ENCODE results near the gene PIH1D1. TPM values are rescaled to one million over a fixed set of nuclear protein-coding genes. Genes with fewer than 3 reads are reported as not detected.

Gene PIH1D1
- total RNA-seq, 1 donor from 2014 or later, result 78.8 TPM

- peaks cover 11% of the 10 kb centered on the region for H3K27me3 Mint-ChIP-seq (ENCODE audit: unreplicated experiment)
- no peak overlapping the region for H3K4me3 Mint-ChIP-seq (ENCODE audit: unreplicated experiment)
- peaks cover 26% of the 10 kb centered on the region for H3K4me1 Mint-ChIP-seq (ENCODE audit: unreplicated experiment)
- no peaks in the 10 kb centered on the region for H3K9me3 Mint-ChIP-seq (ENCODE audit: unreplicated experiment)
- no peak for TF ChIP-seq CTCF (IDR thresholded peaks at IDR 0.05; ENCODE audit: unreplicated experiment)
- no peak overlapping the region for H3K27ac Mint-ChIP-seq (ENCODE audit: unreplicated experiment)
- DNase-seq (ENCODE audit: low spot score), result no peak
- peaks cover 6% of the 10 kb centered on the region for H3K36me3 Mint-ChIP-seq (ENCODE audit: low read depth, unreplicated experiment)
These were observed 34.5 kb downstream of the PIH1D1 start for GRCh38 chr19:49417088-49417487.

GRCh38 chr19:49415810-49416200, 35.8 kb downstream of the PIH1D1 start:
- no peak for DNase-seq (ENCODE audit: low spot score)
- no peaks in the 10 kb centered on the region for H3K36me3 Mint-ChIP-seq (ENCODE audit: low read depth, unreplicated experiment)
- TF ChIP-seq CTCF (IDR thresholded peaks at IDR 0.05; ENCODE audit: unreplicated experiment), result no peak
- peaks cover 13% of the 10 kb centered on the region for H3K27me3 Mint-ChIP-seq (ENCODE audit: unreplicated experiment)
- no peaks in the 10 kb centered on the region for H3K9me3 Mint-ChIP-seq (ENCODE audit: unreplicated experiment)
- H3K4me1 Mint-ChIP-seq (ENCODE audit: unreplicated experiment), result peaks cover 32% of the 10 kb centered on the region
- no peak overlapping the region for H3K27ac Mint-ChIP-seq (ENCODE audit: unreplicated experiment)
- H3K4me3 Mint-ChIP-seq (ENCODE audit: unreplicated experiment), result no peak overlapping the region

GRCh38 chr19:49415102-49415809, 36.4 kb downstream of the PIH1D1 start:
- TF ChIP-seq CTCF (IDR thresholded peaks at IDR 0.05; ENCODE audit: unreplicated experiment), result no peak
- Mint-ChIP-seq H3K4me1 (ENCODE audit: unreplicated experiment) (peaks cover 30% of the 10 kb centered on the region), H3K27ac (ENCODE audit: unreplicated experiment) (no peak overlapping the region)

GRCh38 chr19:49414256-49414655, 37.4 kb downstream of the PIH1D1 start:
- TF ChIP-seq CTCF (IDR thresholded peaks at IDR 0.05; ENCODE audit: unreplicated experiment), result no peak
- Mint-ChIP-seq H3K9me3 (ENCODE audit: unreplicated experiment) (no peaks in the 10 kb centered on the region), H3K27ac (ENCODE audit: unreplicated experiment) (no peak overlapping the region), H3K36me3 (ENCODE audit: low read depth, unreplicated experiment) (no peaks in the 10 kb centered on the region), H3K4me3 (ENCODE audit: unreplicated experiment) (no peak overlapping the region), H3K4me1 (ENCODE audit: unreplicated experiment) (peaks cover 37% of the 10 kb centered on the region), H3K27me3 (ENCODE audit: unreplicated experiment) (peaks cover 9% of the 10 kb centered on the region)
- no peak for DNase-seq (ENCODE audit: low spot score)

More at GRCh38 chr19:49415102-49415809, 36.4 kb downstream of the PIH1D1 start:
- Mint-ChIP-seq H3K36me3 (ENCODE audit: low read depth, unreplicated experiment) (no peaks in the 10 kb centered on the region), H3K4me3 (ENCODE audit: unreplicated experiment) (no peak overlapping the region), H3K27me3 (ENCODE audit: unreplicated experiment) (peaks cover 11% of the 10 kb centered on the region), H3K9me3 (ENCODE audit: unreplicated experiment) (no peaks in the 10 kb centered on the region)
- DNase-seq (ENCODE audit: low spot score), result no peak

- Mint-ChIP-seq H3K36me3 (ENCODE audit: low read depth, unreplicated experiment) (no peaks in the 10 kb centered on the region), H3K4me3 (ENCODE audit: unreplicated experiment) (no peak overlapping the region), H3K27ac (ENCODE audit: unreplicated experiment) (no peak overlapping the region), H3K4me1 (ENCODE audit: unreplicated experiment) (peaks cover 42% of the 10 kb centered on the region), H3K9me3 (ENCODE audit: unreplicated experiment) (no peaks in the 10 kb centered on the region), H3K27me3 (ENCODE audit: unreplicated experiment) (peaks cover 12% of the 10 kb centered on the region)
- DNase-seq (ENCODE audit: low spot score), result no peak
- TF ChIP-seq CTCF (IDR thresholded peaks at IDR 0.05; ENCODE audit: unreplicated experiment), result no peak
These were observed 38.3 kb downstream of the PIH1D1 start for GRCh38 chr19:49413348-49413747.
